ENCODE measurements around the gene CDH6. TPM values are rescaled to one million over a fixed set of nuclear protein-coding genes. Genes with fewer than 3 reads are reported as not detected.

CDH6 gene
- total RNA-seq, 1 experiment from 2014 or later, result 0.12 TPM

DNA sequence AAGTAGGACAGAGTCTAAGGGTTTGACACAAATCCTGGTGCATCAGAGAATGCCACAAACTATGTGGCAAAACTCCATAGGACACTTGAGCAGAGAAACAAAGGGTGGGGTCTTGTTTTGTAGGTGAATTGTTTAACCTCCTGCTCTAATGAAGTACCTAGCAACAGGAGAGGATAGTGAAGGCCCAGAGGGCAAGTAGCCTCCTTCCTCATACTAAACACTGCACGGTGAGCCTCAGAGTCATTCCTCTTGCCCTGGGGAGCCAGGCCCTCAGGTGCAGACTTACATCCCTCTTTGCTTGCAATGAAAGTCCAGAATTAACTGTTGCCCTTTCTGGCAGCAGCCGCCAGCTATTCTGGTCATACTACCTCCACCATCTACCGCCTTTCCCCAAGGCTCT lies 172.3 kb downstream of the CDH6 start (continued):
- TF ChIP-seq TCF7L2 (IDR thresholded peaks at IDR 0.05; ENCODE audit: borderline replicate concordance, extremely low read depth, insufficient read depth, insufficient read length) (no peak), ZNF274 (IDR thresholded peaks at IDR 0.05; ENCODE audit: low read depth, low read length) (no peak), MAX (IDR thresholded peaks at IDR 0.05) (no peak), FOSL1 (IDR thresholded peaks at IDR 0.05; ENCODE audit: low read depth) (no peak), ELF1 (IDR thresholded peaks at IDR 0.05; ENCODE audit: borderline replicate concordance, low read depth) (no peak), CBX3 (IDR thresholded peaks at IDR 0.05; ENCODE audit: low read depth) (no peak), EZH2phosphoT487 (IDR thresholded peaks at IDR 0.05; ENCODE audit: borderline replicate concordance) (no peak), JUND (IDR thresholded peaks at IDR 0.05) (no peak), YY1 (IDR thresholded peaks at IDR 0.05; ENCODE audit: extremely low read depth, insufficient replicate concordance, low read depth, low read length) (no peak)
- TF ChIP-seq, protein P1, sequence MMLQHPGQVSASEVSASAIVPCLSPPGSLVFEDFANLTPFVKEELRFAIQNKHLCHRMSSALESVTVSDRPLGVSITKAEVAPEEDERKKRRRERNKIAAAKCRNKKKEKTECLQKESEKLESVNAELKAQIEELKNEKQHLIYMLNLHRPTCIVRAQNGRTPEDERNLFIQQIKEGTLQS (IDR thresholded peaks at IDR 0.05), result no peak

DNA sequence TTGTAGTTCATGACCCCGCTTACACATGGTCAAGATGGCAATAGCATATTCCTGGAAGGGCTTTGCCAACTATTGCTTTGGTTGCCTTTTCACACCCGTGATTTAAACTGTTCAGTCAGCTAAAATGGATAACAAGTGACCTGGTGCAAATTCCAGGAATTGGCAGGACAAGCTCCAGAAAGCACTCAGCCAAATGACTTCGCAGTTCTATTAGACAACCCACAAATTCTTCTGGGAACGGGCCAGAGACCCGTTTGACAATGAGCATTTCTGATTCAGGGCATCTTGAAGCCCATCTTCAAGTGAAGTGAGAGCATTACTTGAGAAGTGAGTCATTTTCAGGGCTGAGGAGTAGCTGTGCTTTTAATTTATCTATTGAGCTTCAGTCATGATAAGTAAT lies 173.5 kb downstream of the CDH6 start:
- Histone ChIP-seq H3K79me2 (ENCODE audit: insufficient read depth, low read length) (no peaks in the 10 kb centered on the region), H2AFZ (ENCODE audit: low read depth, low read length, poor library complexity, severe bottlenecking) (no peak overlapping the region), H3K9me2 (ENCODE audit: insufficient read depth) (no peaks in the 10 kb centered on the region), H3K4me3 (replicated peaks in 1 of 2; ENCODE audit: low read depth in 1 of 2, low read length in 2 of 2) (no peak overlapping the region), H3K4me1 (ENCODE audit: control insufficient read depth in 1 of 2, insufficient read depth in 2 of 2, low read length in 2 of 2) (no peaks in the 10 kb centered on the region), H3K27me3 (ENCODE audit: insufficient read depth, low read length) (peaks cover 29% of the 10 kb centered on the region), H3K36me3 (ENCODE audit: control insufficient read depth in 1 of 2, insufficient read depth in 2 of 2, low read length in 2 of 2) (no peaks in the 10 kb centered on the region), H4K20me1 (ENCODE audit: insufficient read depth) (no peaks in the 10 kb centered on the region), H3K4me2 (ENCODE audit: low read length) (no peak overlapping the region), H3K9me3 (ENCODE audit: control insufficient read depth in 1 of 2, insufficient read depth in 1 of 2, low read depth in 1 of 2, low read length in 2 of 2) (no peaks in the 10 kb centered on the region), H3K9ac (ENCODE audit: low read length) (no peak overlapping the region), H3K27ac (ENCODE audit: low read depth, low read length) (no peak overlapping the region)
- no peak for DNase-seq (ENCODE audit: low read depth, low spot score)
- ChIA-PET CTCF (no interaction called here), RAD21 (ENCODE audit: low non-redundant PET in 1 of 2, low total read pairs in 2 of 2, uncharacterized antibody in 2 of 2, unreplicated experiment in 2 of 2) (no interaction called here), POLR2A (no interaction called here)
- TF ChIP-seq JUND (IDR thresholded peaks at IDR 0.05) (no peak), YY1 (IDR thresholded peaks at IDR 0.05; ENCODE audit: extremely low read depth, insufficient replicate concordance, low read depth, low read length) (no peak), SIN3A (IDR thresholded peaks at IDR 0.05; ENCODE audit: low read depth) (no peak), ZBTB33 (IDR thresholded peaks at IDR 0.05; ENCODE audit: extremely low read depth, insufficient replicate concordance, low read length) (no peak), POLR2A (IDR thresholded peaks at IDR 0.05; ENCODE audit: borderline replicate concordance, extremely low read depth, insufficient read depth, insufficient read length) (no peak), SP1 (IDR thresholded peaks at IDR 0.05; ENCODE audit: low read depth) (no peak), EZH2 (IDR thresholded peaks at IDR 0.05) (no peak)
- intact Hi-C loops (cut with micrococcal nuclease), result no loop called here
- BruUV-seq (replicated peaks), result no TSS peak
- ATAC-seq, result no peak
